ENCODE data around the gene NR6A1. TPM values are rescaled to one million over a fixed set of nuclear protein-coding genes. Genes with fewer than 3 reads are reported as not detected.

The NR6A1 gene
- total RNA-seq, 1 experiment from 2014 or later = 99.3 TPM

DNA sequence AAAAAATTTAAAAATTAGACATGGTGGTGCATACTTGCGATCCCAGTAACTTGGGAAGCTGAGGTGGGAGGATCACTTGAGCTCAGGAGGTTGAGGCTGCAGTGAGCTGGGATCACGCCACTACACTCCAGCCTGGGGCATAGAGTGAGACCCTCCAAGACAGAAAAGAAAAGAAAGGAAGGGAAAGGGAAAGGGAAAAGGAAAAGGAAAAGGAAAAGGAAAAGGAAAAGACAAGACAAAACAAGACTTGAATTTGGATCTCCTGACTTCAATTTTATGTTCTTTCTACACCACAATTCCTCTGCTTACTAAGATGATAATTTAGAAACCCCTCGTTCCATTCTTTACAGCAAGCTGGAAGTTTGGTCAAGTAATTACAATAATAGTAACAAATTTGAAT lies 88.1 kb downstream of the NR6A1 start:
- Histone ChIP-seq H3K4me1 (ENCODE audit: insufficient read depth, low read length) (no peaks in the 10 kb centered on the region), H4K8ac (replicated peaks; ENCODE audit: insufficient read length, low read depth, low read length) (no peak overlapping the region), H2BK12ac (ENCODE audit: insufficient read length, low read depth, low read length) (no peak overlapping the region), H3K4ac (ENCODE audit: low read depth, low read length) (no peak overlapping the region), H3K27ac (ENCODE audit: insufficient read length, low read depth, low read length) (no peak overlapping the region), H2BK15ac (ENCODE audit: low read depth, low read length) (no peak overlapping the region), H3K79me2 (ENCODE audit: insufficient read depth, low read length) (peaks cover 2% of the 10 kb centered on the region; the same call in 1 of the 2 replicates), H2BK20ac (ENCODE audit: low read depth, low read length, poor library complexity, severe bottlenecking) (no peak overlapping the region), H3K4me2 (ENCODE audit: insufficient read depth, insufficient read length, low read length) (no peak overlapping the region), H2AK5ac (ENCODE audit: insufficient read length, low read length) (no peak overlapping the region), H3K14ac (ENCODE audit: insufficient read depth, low read length) (no peak overlapping the region), H3K9ac (ENCODE audit: extremely low read depth, insufficient read length, low read length) (no peak overlapping the region), H2AFZ (ENCODE audit: low read length) (no peak overlapping the region), H3K27me3 (ENCODE audit: insufficient read depth, low read length) (no peaks in the 10 kb centered on the region), H3K56ac (ENCODE audit: insufficient read length, low read depth, low read length) (no peak overlapping the region), H3T11ph (ENCODE audit: low read length) (no peak overlapping the region), H3K23ac (ENCODE audit: insufficient read length, low read depth, low read length) (no peak overlapping the region), H4K5ac (ENCODE audit: insufficient read length, low read depth, low read length) (no peak overlapping the region), H2BK120ac (ENCODE audit: low read depth, low read length, poor library complexity, severe bottlenecking) (no peak overlapping the region), H3K23me2 (ENCODE audit: insufficient read length, low read depth, low read length, poor library complexity, severe bottlenecking) (no peaks in the 10 kb centered on the region), H4K20me1 (ENCODE audit: control insufficient read depth, insufficient read depth, insufficient read length) (no peaks in the 10 kb centered on the region), H3K9me3 (ENCODE audit: control insufficient read depth, low read depth, low read length) (no peaks in the 10 kb centered on the region), H2BK5ac (ENCODE audit: insufficient read length, low read length) (no peak overlapping the region), H3K79me1 (ENCODE audit: insufficient read depth, low read depth, low read length, poor library complexity, severe bottlenecking) (no peaks in the 10 kb centered on the region), H3K18ac (ENCODE audit: insufficient read length, low read depth, low read length) (no peak overlapping the region), H4K91ac (ENCODE audit: insufficient read length, low read depth, low read length) (no peak overlapping the region)
- no peak overlapping the region for H3K4me3 Mint-ChIP-seq
- no peaks in the 10 kb centered on the region for H3K27me3 Mint-ChIP-seq (ENCODE audit: low read depth)
- H3K9me3 Mint-ChIP-seq = no peaks in the 10 kb centered on the region
- peaks cover 4 to 7% of the 10 kb centered on the region in 2 experiments; a peak in 2 of 4 replicates for H3K4me1 Mint-ChIP-seq
- H3K36me3 Mint-ChIP-seq (ENCODE audit: insufficient read depth in 1 of 3, low read depth in 3 of 3) = peaks cover 0 to 8% (median 3%) of the 10 kb centered on the region in 3 experiments; a peak in 3 of 7 replicates
- TF ChIP-seq, protein P1, sequence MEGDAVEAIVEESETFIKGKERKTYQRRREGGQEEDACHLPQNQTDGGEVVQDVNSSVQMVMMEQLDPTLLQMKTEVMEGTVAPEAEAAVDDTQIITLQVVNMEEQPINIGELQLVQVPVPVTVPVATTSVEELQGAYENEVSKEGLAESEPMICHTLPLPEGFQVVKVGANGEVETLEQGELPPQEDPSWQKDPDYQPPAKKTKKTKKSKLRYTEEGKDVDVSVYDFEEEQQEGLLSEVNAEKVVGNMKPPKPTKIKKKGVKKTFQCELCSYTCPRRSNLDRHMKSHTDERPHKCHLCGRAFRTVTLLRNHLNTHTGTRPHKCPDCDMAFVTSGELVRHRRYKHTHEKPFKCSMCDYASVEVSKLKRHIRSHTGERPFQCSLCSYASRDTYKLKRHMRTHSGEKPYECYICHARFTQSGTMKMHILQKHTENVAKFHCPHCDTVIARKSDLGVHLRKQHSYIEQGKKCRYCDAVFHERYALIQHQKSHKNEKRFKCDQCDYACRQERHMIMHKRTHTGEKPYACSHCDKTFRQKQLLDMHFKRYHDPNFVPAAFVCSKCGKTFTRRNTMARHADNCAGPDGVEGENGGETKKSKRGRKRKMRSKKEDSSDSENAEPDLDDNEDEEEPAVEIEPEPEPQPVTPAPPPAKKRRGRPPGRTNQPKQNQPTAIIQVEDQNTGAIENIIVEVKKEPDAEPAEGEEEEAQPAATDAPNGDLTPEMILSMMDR (conservative IDR thresholded peaks at IDR 0.05) = no peak
- peak overlapping the region in 2 of 3 experiments; percentile 52 to 71; a peak in 3 of 7 replicates for H3K27ac Mint-ChIP-seq
- no peak for DNase-seq
- WGBS (ENCODE audit: extremely low coverage, insufficient read length, low lambda C conversion rate) = no CpG with 5 or more reads among the region's 3 CpGs

All from H9 (cell line).